Activated B cell treated with CpG ODN at 0.5 μM for 24 hours (primary cell): ENCODE results near the gene PARN. TPM values are rescaled to one million over a fixed set of nuclear protein-coding genes. Genes with fewer than 3 reads are reported as not detected.

Experiments used
- ATAC-seq: fragments of 200-7000 bp; cut with Tn5 transposase; one replicate; pipeline ENCODE4 v1.10.0; 2021; ENCODE audit warnings: low read depth, mild to moderate bottlenecking, moderate library complexity
- CTCF ChIA-PET: fragments of 350-600 bp; sonication (Branson Sonifier 250); formaldehyde crosslinking; loops from one replicate; lab custom pipeline; 2021; ENCODE audit warnings: antibody characterized with exemption; lab: Charles Lee
- POLR2A ChIA-PET: fragments of 350-600 bp; sonication (Branson Sonifier 250); formaldehyde crosslinking; loops from one replicate; lab custom pipeline; 2021; ENCODE audit warnings: antibody characterized with exemption; lab: Charles Lee
- DNase-seq: peaks from one replicate; pipeline ENCODE4 v3.0.0; 2022
- H3K27ac Mint-ChIP-seq: one replicate; pipeline ENCODE4 v1.8.0; 2020; ENCODE audit warnings: mixed read lengths
- H3K27me3 Mint-ChIP-seq: one replicate; pipeline ENCODE4 v1.8.0; 2021; ENCODE audit warnings: mixed read lengths
- H3K36me3 Mint-ChIP-seq: one replicate; pipeline ENCODE4 v1.8.0; 2021; ENCODE audit warnings: low read depth, mixed read lengths
- H3K4me1 Mint-ChIP-seq: one replicate; pipeline ENCODE4 v1.8.0; 2021; ENCODE audit warnings: mixed read lengths
- H3K4me3 Mint-ChIP-seq: one replicate; pipeline ENCODE4 v1.8.0; 2020; ENCODE audit warnings: mild to moderate bottlenecking, mixed read lengths
- H3K9me3 Mint-ChIP-seq: one replicate; pipeline ENCODE4 v1.8.0; 2020; ENCODE audit warnings: mixed read lengths
- CTCF ChIP-seq: fragments of 200-600 bp; IDR thresholded peaks from one replicate; pipeline ENCODE4 v1.8.0; 2022; ENCODE audit warnings: antibody characterized with exemption, mild to moderate bottlenecking
- intact Hi-C: fragments of 100-400 bp; cut with micrococcal nuclease; formaldehyde crosslinking; loops from one replicate; pipeline ENCODE4 v1.15.1; 2024
- total RNA-seq: library from RNA; stranded (reverse); gene quantifications from 2 replicates; pipeline ENCODE4 v1.2.3, GENCODE V29; 2022

Gene PARN
- total RNA-seq, 1 donor from 2014 or later: 47.3 TPM

- TF ChIP-seq CTCF: no peak
- H3K27me3 Mint-ChIP-seq: no peaks in the 10 kb centered on the region
- H3K4me1 Mint-ChIP-seq: no peaks in the 10 kb centered on the region
- H3K36me3 Mint-ChIP-seq: peaks cover 5% of the 10 kb centered on the region
- no peak overlapping the region for H3K4me3 Mint-ChIP-seq
- DNase-seq (no peak), ATAC-seq (no peak)
- H3K27ac Mint-ChIP-seq: no peak overlapping the region
- no peaks in the 10 kb centered on the region for H3K9me3 Mint-ChIP-seq
- intact Hi-C loops: no loop called here
- CTCF ChIA-PET: no interaction called here
- POLR2A ChIA-PET: no interaction called here
Observed at GRCh38 chr16:14522671-14523070, 107.4 kb downstream of the PARN start.

- CTCF ChIA-PET: no interaction called here
Observed at GRCh38 chr16:14520753-14521152, 109.3 kb downstream of the PARN start.

GRCh38 chr16:14514967-14515366, 115.1 kb downstream of the PARN start:
- intact Hi-C loops: no loop called here
- Mint-ChIP-seq H3K4me1 (no peaks in the 10 kb centered on the region), H3K27me3 (no peaks in the 10 kb centered on the region), H3K27ac (no peak overlapping the region), H3K4me3 (no peak overlapping the region), H3K36me3 (peaks cover 26% of the 10 kb centered on the region), H3K9me3 (no peaks in the 10 kb centered on the region)
- no peak for TF ChIP-seq CTCF
- DNase-seq (no peak), ATAC-seq (no peak)
- ChIA-PET CTCF (no interaction called here), POLR2A (no interaction called here)

More at GRCh38 chr16:14520753-14521152, 109.3 kb downstream of the PARN start:
- peaks cover 9% of the 10 kb centered on the region for H3K36me3 Mint-ChIP-seq
- no peaks in the 10 kb centered on the region for H3K4me1 Mint-ChIP-seq
- no peak overlapping the region for H3K27ac Mint-ChIP-seq
- intact Hi-C loops: no loop called here
- DNase-seq (no peak), ATAC-seq (no peak)
- no peaks in the 10 kb centered on the region for H3K9me3 Mint-ChIP-seq
- no peak for TF ChIP-seq CTCF
- no peak overlapping the region for H3K4me3 Mint-ChIP-seq
- no peaks in the 10 kb centered on the region for H3K27me3 Mint-ChIP-seq
- POLR2A ChIA-PET: no interaction called here

- no peak overlapping the region for H3K27ac Mint-ChIP-seq
- H3K4me1 Mint-ChIP-seq: no peaks in the 10 kb centered on the region
- peaks cover 27% of the 10 kb centered on the region for H3K36me3 Mint-ChIP-seq
- ChIA-PET POLR2A (no interaction called here), CTCF (no interaction called here)
- H3K9me3 Mint-ChIP-seq: no peaks in the 10 kb centered on the region
- DNase-seq (no peak), ATAC-seq (no peak)
- H3K4me3 Mint-ChIP-seq: no peak overlapping the region
- TF ChIP-seq CTCF: no peak
- H3K27me3 Mint-ChIP-seq: no peaks in the 10 kb centered on the region
- intact Hi-C loops: no loop called here
Observed at GRCh38 chr16:14513389-14514107, 116.5 kb downstream of the PARN start.

GRCh38 chr16:14511800-14512135, 118.3 kb downstream of the PARN start:
- Mint-ChIP-seq H3K4me1 (no peaks in the 10 kb centered on the region), H3K27me3 (no peaks in the 10 kb centered on the region), H3K4me3 (no peak overlapping the region), H3K9me3 (no peaks in the 10 kb centered on the region), H3K36me3 (peaks cover 23% of the 10 kb centered on the region), H3K27ac (no peak overlapping the region)
- CTCF ChIA-PET: no interaction called here
- TF ChIP-seq CTCF: no peak
- intact Hi-C loops: no loop called here
- DNase-seq (no peak), ATAC-seq (no peak)
- POLR2A ChIA-PET: no interaction called here
